ENCODE results near the gene TMEM259. TPM values are rescaled to one million over a fixed set of nuclear protein-coding genes. Genes with fewer than 3 reads are reported as not detected.

The TMEM259 gene
- total RNA-seq, 4 donors from 2014 or later: 101 to 182 (median 146) TPM

DNA sequence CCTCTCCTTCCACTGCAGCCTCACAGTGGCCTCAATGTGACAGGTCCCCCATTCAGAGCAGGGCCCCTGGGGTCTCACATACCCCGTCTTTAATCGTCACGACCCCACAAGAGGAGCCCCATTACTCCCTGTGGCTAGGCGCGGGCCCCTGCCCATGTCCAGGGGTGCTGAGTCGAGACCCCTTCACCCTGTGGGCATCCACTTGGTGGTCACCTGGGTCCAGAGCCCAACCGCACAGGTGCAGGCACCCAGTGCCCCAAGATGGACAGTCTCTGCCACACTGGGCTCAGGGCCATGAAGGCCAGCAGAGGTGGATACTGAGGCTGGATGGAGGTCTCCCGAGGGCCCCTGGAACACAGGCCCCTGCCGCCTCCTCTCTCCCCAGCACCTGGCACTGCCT, 3.0 kb downstream of the TMEM259 start:
- Histone ChIP-seq H3K9me3 (no peaks in the 10 kb centered on the region), H3K27me3 (no peaks in the 10 kb centered on the region), H3K4me3 (peak overlapping the region in 3 of 4 donors; percentile 12 to 51 (median 16)), H3K36me3 (peaks cover 7 to 25% (median 14%) of the 10 kb centered on the region in 3 donors), H3K27ac (peak overlapping the region; percentile 89 to 97 (median 94)), H3K4me1 (peaks cover 56 to 82% (median 63%) of the 10 kb centered on the region in 3 donors)
- intact Hi-C loops (cut with DNase I): no loop called here
- DNase-seq: no peak
- TF ChIP-seq POLR2A (IDR thresholded peaks at IDR 0.05) (no peak), CTCF (IDR thresholded peaks at IDR 0.05) (no peak)
- 86 to 100% methylated on average over 1 to 6 of the region's 9 CpGs for WGBS, 2 donors

DNA sequence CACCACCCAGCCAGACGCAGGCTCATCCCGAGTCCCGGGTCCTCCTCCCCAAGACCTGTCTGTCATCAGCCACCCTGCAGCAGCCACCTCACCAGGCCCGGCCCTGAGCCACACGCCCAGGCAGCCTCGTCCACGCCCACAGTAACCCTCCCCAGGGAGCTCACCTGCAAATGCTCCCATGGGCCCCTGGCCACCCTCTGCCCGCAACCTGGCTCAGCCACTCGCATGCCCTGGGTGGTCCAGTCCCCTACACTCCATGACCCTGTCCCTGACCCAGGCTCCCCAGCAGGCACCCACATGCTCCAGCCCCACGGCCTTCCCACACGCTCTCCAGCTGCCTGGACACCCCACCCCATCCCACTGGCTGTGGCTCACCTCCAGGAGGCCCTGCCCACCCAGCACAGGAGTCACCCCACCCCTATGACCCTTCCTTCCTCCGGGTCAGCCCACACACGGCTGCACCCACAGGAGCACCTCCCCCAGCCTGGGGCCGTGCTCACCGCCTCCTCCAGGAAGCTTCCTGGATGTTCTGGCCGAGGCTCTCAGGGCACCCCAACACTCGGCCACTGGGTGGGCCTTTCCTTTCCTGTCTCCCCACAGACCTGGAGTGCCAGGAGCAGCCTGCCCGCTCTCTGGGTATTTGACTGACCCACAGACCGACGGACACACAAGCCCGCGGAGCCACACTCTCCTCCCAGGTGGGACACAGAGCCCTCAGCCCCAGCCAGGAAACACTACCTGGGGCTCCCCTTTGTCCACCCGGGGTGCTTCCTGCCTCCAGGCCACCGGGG, 3.6 kb downstream of the TMEM259 start:
- WGBS, 2 donors: 24 to 49% methylated on average over 5 to 10 of the region's 24 CpGs
- Histone ChIP-seq H3K4me1 (peaks cover 56 to 77% (median 61%) of the 10 kb centered on the region in 3 donors), H3K27ac (peak overlapping the region; percentile 89 to 97 (median 94)), H3K4me3 (peak overlapping the region in 3 of 4 donors; percentile 12 to 51 (median 16)), H3K9me3 (no peaks in the 10 kb centered on the region), H3K36me3 (peaks cover 11 to 31% (median 20%) of the 10 kb centered on the region in 3 donors), H3K27me3 (no peaks in the 10 kb centered on the region)
- intact Hi-C loops (cut with DNase I): no loop called here
- DNase-seq: no peak
- no peak for TF ChIP-seq POLR2A (IDR thresholded peaks at IDR 0.05)
- no peak for TF ChIP-seq CTCF (IDR thresholded peaks at IDR 0.05)

DNA sequence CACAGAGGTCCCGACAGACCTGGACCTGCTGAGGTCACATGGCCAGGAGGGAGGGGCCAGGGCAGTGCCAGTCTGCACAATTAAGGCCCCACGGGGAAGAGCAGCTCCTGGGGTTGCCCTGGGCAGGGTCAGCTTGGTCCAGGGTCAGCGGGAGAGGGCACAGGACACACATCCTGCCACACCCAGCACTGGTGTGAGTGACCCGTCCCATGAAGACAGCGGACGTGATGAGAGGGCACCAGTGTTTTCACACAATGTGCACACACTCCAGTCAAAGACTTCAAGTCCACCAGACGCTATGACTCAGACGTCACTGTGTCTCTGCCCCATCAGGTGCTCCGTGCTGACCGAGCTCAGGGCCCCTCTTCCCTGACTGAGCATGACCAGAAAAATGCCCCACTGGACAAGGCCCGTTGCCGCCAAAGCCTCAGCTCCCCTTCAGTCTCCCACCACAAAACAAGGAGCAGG, 4.2 kb downstream of the TMEM259 start:
- Histone ChIP-seq H3K27me3 (no peaks in the 10 kb centered on the region), H3K9me3 (no peaks in the 10 kb centered on the region), H3K4me1 (peaks cover 55 to 71% (median 56%) of the 10 kb centered on the region in 3 donors), H3K36me3 (peaks cover 18 to 37% (median 26%) of the 10 kb centered on the region in 3 donors), H3K4me3 (peak overlapping the region in 3 of 4 donors; percentile 12 to 51 (median 16)), H3K27ac (peak overlapping the region; percentile 89 to 97 (median 94))
- WGBS, 2 donors: 24 to 35% methylated on average over 5 to 8 of the region's 12 CpGs
- intact Hi-C loops (cut with DNase I): no loop called here
- no peak for TF ChIP-seq POLR2A (IDR thresholded peaks at IDR 0.05)
- no peak for TF ChIP-seq CTCF (IDR thresholded peaks at IDR 0.05)
- DNase-seq: no peak

- intact Hi-C loops (cut with DNase I): no loop called here
- peaks cover 24 to 44% (median 32%) of the 10 kb centered on the region in 3 donors for H3K36me3 ChIP-seq
- peak overlapping the region in 2 of 4 donors; percentile 2 to 51 for H3K4me3 ChIP-seq
- H3K9me3 ChIP-seq: no peaks in the 10 kb centered on the region
- 10 to 58% methylated on average over 2 to 4 of the region's 31 CpGs for WGBS, 2 donors
- H3K4me1 ChIP-seq: peaks cover 55 to 69% (median 56%) of the 10 kb centered on the region in 3 donors
- no peak for DNase-seq
- H3K27ac ChIP-seq: peak overlapping the region; percentile 89 to 97 (median 94)
- TF ChIP-seq POLR2A (IDR thresholded peaks at IDR 0.05) (no peak), CTCF (IDR thresholded peaks at IDR 0.05) (no peak)
- no peaks in the 10 kb centered on the region for H3K27me3 ChIP-seq
These were observed 4.9 kb downstream of the TMEM259 start for GRCh38 chr19:1015782-1016646.

Measured in esophagus squamous epithelium (tissue), 5 donors.